Measurements from ENCODE around the gene ULK1. TPM values are rescaled to one million over a fixed set of nuclear protein-coding genes. Genes with fewer than 3 reads are reported as not detected.
A peak's percentile ranks its signal among the peaks of the same experiment; 100 is the strongest.

ULK1 gene
- total and polyA plus RNA-seq, 8 donors = 23.3 to 106 (median 54.2) TPM

GRCh38 chr12:131917711-131918306 lies 23.4 kb downstream of the ULK1 start:
- DNase-seq = peak in 2 of 6 donors; percentile 42 to 77
- Histone ChIP-seq H3K36me3 (peaks cover 0 to 77% (median 56%) of the 10 kb centered on the region in 3 donors), H3K4me1 (no peaks in the 10 kb centered on the region), H3K9me3 (no peaks in the 10 kb centered on the region), H3K27me3 (no peaks in the 10 kb centered on the region), H3K27ac (no peak overlapping the region), H3K4me3 (no peak overlapping the region)
- intact Hi-C loops (cut with DNase I) = no loop called here
- no peak for ATAC-seq
- WGBS, 2 donors = 94 to 97% methylated on average over 18 of the region's 18 CpGs
- no peak for FAIRE-seq
- TF ChIP-seq, protein P1, sequence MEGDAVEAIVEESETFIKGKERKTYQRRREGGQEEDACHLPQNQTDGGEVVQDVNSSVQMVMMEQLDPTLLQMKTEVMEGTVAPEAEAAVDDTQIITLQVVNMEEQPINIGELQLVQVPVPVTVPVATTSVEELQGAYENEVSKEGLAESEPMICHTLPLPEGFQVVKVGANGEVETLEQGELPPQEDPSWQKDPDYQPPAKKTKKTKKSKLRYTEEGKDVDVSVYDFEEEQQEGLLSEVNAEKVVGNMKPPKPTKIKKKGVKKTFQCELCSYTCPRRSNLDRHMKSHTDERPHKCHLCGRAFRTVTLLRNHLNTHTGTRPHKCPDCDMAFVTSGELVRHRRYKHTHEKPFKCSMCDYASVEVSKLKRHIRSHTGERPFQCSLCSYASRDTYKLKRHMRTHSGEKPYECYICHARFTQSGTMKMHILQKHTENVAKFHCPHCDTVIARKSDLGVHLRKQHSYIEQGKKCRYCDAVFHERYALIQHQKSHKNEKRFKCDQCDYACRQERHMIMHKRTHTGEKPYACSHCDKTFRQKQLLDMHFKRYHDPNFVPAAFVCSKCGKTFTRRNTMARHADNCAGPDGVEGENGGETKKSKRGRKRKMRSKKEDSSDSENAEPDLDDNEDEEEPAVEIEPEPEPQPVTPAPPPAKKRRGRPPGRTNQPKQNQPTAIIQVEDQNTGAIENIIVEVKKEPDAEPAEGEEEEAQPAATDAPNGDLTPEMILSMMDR (IDR thresholded peaks at IDR 0.05) = no peak

- intact Hi-C loops (cut with DNase I) = no loop called here
- Histone ChIP-seq H3K4me3 (no peak overlapping the region), H3K36me3 (peaks cover 0 to 70% (median 52%) of the 10 kb centered on the region in 3 donors), H3K27ac (no peak overlapping the region), H3K4me1 (no peaks in the 10 kb centered on the region), H3K9me3 (no peaks in the 10 kb centered on the region), H3K27me3 (no peaks in the 10 kb centered on the region)
- peak in 2 of 6 donors; percentile 24 to 55 for DNase-seq
- TF ChIP-seq, protein P1 (IDR thresholded peaks at IDR 0.05) = no peak
- no peak for FAIRE-seq
- 88 to 92% methylated on average over 18 to 20 of the region's 20 CpGs for WGBS, 2 donors
- ATAC-seq = no peak
Observed at GRCh38 chr12:131918311-131919050, 24.1 kb downstream of the ULK1 start.

DNA sequence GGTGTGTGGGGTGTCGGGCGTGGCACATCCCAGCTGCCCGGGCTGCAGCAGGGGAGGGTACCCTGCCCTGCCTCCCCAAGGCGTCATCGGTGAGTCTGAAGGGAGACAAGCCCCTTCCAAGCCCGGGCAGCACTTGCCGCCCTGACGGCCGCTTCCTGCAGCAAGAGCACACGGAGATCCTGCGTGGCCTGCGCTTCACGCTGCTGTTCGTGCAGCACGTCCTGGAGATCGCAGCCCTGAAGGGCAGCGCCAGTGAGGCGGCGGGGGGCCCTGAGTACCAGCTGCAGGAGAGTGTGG lies 24.6 kb downstream of the ULK1 start:
- no peak overlapping the region for H3K27ac ChIP-seq
- H3K9me3 ChIP-seq = no peaks in the 10 kb centered on the region
- no peaks in the 10 kb centered on the region for H3K4me1 ChIP-seq
- intact Hi-C loops (cut with DNase I) = no loop called here
- FAIRE-seq (no peak), ATAC-seq (no peak), DNase-seq (peak in 1 of 6 donors; percentile 72)
- H3K4me3 ChIP-seq = no peak overlapping the region
- H3K36me3 ChIP-seq = peaks cover 0 to 65% (median 52%) of the 10 kb centered on the region in 3 donors
- 96% methylated on average over 19 of the region's 19 CpGs for WGBS, 2 donors
- TF ChIP-seq, protein P1 (IDR thresholded peaks at IDR 0.05) = no peak
- H3K27me3 ChIP-seq = no peaks in the 10 kb centered on the region

GRCh38 chr12:131919366-131920156 lies 25.1 kb downstream of the ULK1 start:
- H3K4me3 ChIP-seq = no peak overlapping the region
- intact Hi-C loops (cut with DNase I) = no loop called here
- DNase-seq = peak in 2 of 6 donors; percentile 16 to 74
- WGBS, 2 donors = 91 to 94% methylated on average over 34 to 37 of the region's 37 CpGs
- FAIRE-seq = no peak
- peaks cover 0 to 59% (median 46%) of the 10 kb centered on the region in 3 donors for H3K36me3 ChIP-seq
- H3K27me3 ChIP-seq = no peaks in the 10 kb centered on the region
- TF ChIP-seq, protein P1 (IDR thresholded peaks at IDR 0.05) = no peak
- no peaks in the 10 kb centered on the region for H3K9me3 ChIP-seq
- ATAC-seq = peak in 2 of 4 donors; percentile 2 to 10
- H3K27ac ChIP-seq = no peak overlapping the region
- H3K4me1 ChIP-seq = no peaks in the 10 kb centered on the region

All from pancreas (tissue), 10 donors.